GM06990 (cell line): Measurements from ENCODE around the gene APBB2.
"Not testable (repeated sequence)": the region's sequence is repeated elsewhere in the genome, so short reads cannot be mapped to it uniquely, and the experiment has no call there.

ENCODE experiments used
- DNase-seq: peaks from one replicate; pipeline ENCODE4 v3.0.0-alpha.2; 2011; ENCODE audit not compliant: insufficient read length; ENCODE audit errors: extremely low read depth
- H3K27me3 ChIP-seq: replicated peaks from 2 replicates; pipeline ENCODE4 v1.6.0; 2011; ENCODE audit warnings: low read length; ENCODE audit not compliant: control insufficient read depth, insufficient read depth
- H3K36me3 ChIP-seq: 2 replicates; pipeline ENCODE4 v1.5.1; 2011; ENCODE audit warnings: low read length; ENCODE audit not compliant: control insufficient read depth, insufficient read depth
- H3K4me3 ChIP-seq: replicated peaks from 2 replicates; pipeline ENCODE4 v1.5.1; 2011; ENCODE audit warnings: low read depth, mild to moderate bottlenecking, control low read depth, low read length
- TF ChIP-seq, protein P1 (sequence below): IDR thresholded peaks from 2 replicates; pipeline ENCODE4 v1.5.1; 2011; ENCODE audit warnings: low read length, control low read depth, mild to moderate bottlenecking, inconsistent platforms; ENCODE audit not compliant: insufficient read depth, poor library complexity, severe bottlenecking

Gene APBB2

GRCh38 chr4:41009411-41009810, 204.9 kb downstream of the APBB2 start:
- TF ChIP-seq, protein P1, sequence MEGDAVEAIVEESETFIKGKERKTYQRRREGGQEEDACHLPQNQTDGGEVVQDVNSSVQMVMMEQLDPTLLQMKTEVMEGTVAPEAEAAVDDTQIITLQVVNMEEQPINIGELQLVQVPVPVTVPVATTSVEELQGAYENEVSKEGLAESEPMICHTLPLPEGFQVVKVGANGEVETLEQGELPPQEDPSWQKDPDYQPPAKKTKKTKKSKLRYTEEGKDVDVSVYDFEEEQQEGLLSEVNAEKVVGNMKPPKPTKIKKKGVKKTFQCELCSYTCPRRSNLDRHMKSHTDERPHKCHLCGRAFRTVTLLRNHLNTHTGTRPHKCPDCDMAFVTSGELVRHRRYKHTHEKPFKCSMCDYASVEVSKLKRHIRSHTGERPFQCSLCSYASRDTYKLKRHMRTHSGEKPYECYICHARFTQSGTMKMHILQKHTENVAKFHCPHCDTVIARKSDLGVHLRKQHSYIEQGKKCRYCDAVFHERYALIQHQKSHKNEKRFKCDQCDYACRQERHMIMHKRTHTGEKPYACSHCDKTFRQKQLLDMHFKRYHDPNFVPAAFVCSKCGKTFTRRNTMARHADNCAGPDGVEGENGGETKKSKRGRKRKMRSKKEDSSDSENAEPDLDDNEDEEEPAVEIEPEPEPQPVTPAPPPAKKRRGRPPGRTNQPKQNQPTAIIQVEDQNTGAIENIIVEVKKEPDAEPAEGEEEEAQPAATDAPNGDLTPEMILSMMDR, result no peak
- DNase-seq, result no peak
- H3K36me3 ChIP-seq, result no peaks in the 10 kb centered on the region; the same call in 1 of the 2 replicates
- H3K4me3 ChIP-seq, result no peak overlapping the region
- H3K27me3 ChIP-seq, result no peaks in the 10 kb centered on the region

GRCh38 chr4:41006141-41006540, 208.2 kb downstream of the APBB2 start:
- no peaks in the 10 kb centered on the region for H3K27me3 ChIP-seq
- TF ChIP-seq, protein P1, result no peak
- no peak overlapping the region for H3K4me3 ChIP-seq
- no peaks in the 10 kb centered on the region for H3K36me3 ChIP-seq
- no peak for DNase-seq

- TF ChIP-seq, protein P1, result no peak
- Histone ChIP-seq H3K27me3 (no peaks in the 10 kb centered on the region), H3K36me3 (no peaks in the 10 kb centered on the region), H3K4me3 (no peak overlapping the region)
- no peak for DNase-seq
These were observed 212.0 kb downstream of the APBB2 start for GRCh38 chr4:41002309-41002708.

- no peaks in the 10 kb centered on the region for H3K36me3 ChIP-seq
- H3K27me3 ChIP-seq, result no peaks in the 10 kb centered on the region
- H3K4me3 ChIP-seq, result no peak overlapping the region
- no peak for DNase-seq
- TF ChIP-seq, protein P1, result no peak
These were observed 214.0 kb downstream of the APBB2 start for GRCh38 chr4:41000356-41000755.

DNA sequence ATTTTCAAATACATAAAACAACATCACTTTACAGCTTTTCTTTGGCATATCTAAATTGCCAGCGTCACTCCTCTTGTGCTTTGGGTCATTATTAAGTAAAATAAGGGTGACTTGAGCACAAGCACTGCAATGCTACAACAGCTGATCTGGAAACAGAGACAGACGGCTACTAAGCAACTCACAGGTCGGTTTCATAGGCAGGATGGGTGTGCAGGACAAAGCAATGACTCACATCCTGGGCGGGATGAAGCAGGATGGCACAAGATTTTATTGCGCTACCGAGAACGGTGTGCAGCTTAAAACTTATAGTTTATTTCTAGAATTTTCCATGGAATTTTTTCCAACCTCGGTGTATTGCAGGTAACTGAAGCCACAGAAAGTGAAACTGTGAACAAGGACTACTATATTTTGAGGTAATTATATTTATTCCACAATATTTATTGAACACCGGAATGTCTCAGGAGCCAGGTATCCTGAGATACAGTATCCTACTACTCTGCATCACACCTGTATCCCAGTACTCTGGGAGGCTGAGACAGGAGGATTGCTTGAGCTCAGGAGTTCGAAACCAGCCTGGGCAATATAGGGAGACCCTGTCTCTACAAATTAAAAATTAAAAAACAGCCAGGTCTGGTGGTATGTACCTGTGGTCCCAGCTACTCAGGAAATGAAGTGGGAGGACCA, 215.5 kb downstream of the APBB2 start:
- no peak for DNase-seq
- H3K4me3 ChIP-seq, result no peak overlapping the region
- H3K36me3 ChIP-seq, result no peaks in the 10 kb centered on the region
- TF ChIP-seq, protein P1, result no peak
- no peaks in the 10 kb centered on the region for H3K27me3 ChIP-seq

DNA sequence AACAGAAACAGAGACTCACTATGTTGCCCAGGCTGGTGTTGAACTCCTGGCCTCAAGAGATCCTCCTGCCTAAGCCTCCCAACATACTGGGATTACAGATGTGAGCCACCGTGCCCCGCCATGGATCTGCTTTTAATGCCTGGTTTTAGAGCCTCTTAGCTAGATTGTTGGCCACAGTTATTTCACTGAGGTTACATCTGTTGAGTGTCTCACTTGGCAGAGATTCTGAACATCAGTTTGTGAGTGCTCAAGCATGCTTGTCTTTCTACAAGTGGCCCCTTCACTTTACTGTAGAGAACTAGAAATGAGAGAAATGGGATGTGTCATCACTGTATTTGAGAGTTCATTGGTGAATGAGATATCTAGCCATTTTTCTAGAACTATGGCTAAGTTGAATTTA, 218.5 kb downstream of the APBB2 start:
- H3K4me3 ChIP-seq, result no peak overlapping the region
- DNase-seq, result no peak
- no peaks in the 10 kb centered on the region for H3K36me3 ChIP-seq
- TF ChIP-seq, protein P1, result no peak
- H3K27me3 ChIP-seq, result no peaks in the 10 kb centered on the region

- not testable (repeated sequence) for H3K4me3 ChIP-seq, DNase-seq
These were observed 220.0 kb downstream of the APBB2 start for GRCh38 chr4:40994321-40994720.

GRCh38 chr4:40993296-40993693, 221.0 kb downstream of the APBB2 start:
- not testable (repeated sequence) for H3K36me3 ChIP-seq, H3K27me3 ChIP-seq, DNase-seq, H3K4me3 ChIP-seq

More at GRCh38 chr4:40994321-40994720, 220.0 kb downstream of the APBB2 start:
- H3K36me3 ChIP-seq, H3K27me3 ChIP-seq: not testable (repeated sequence)
